ENCODE measurements around the gene TIGD3.

The TIGD3 gene

GRCh38 chr11:65392186-65392829 is 37.8 kb downstream of the TIGD3 start:
- Mint-ChIP-seq H3K4me3 (no peak overlapping the region), H3K4me1 (peaks cover 37% of the 10 kb centered on the region), H3K27me3 (no peaks in the 10 kb centered on the region), H3K27ac (no peak overlapping the region), H3K36me3 (peaks cover 26% of the 10 kb centered on the region), H3K9me3 (no peaks in the 10 kb centered on the region)
- DNase-seq: no peak
- CTCF ChIA-PET: interaction anchor here (0.7 to 2.3 kb wide), 2 partner anchors 24 kb away, joined by 4 to 10 read pairs; no protein-coding TSS in a partner anchor

DNA sequence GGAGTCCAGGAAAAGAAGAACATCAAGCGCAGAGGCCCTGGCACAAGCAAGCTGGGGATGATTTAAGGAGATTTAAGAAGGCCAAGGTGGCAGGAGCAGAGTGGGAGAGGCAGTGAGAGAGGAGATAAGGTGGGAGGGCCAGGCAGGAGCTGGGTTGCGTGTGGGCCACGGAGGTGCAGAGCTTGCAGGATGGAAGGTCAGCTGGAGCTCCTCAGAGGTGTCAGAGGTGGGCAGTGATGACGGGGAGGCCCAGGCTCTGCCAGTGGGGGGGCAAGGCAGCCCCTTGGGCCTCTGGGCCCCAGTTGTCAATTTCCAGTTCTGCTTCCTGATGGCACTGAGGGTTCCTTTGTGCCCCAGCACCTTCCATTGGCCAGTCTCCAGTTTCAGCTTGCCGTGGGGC is 38.3 kb downstream of the TIGD3 start:
- DNase-seq: no peak
- Mint-ChIP-seq H3K4me1 (peaks cover 33% of the 10 kb centered on the region), H3K9me3 (no peaks in the 10 kb centered on the region), H3K27ac (no peak overlapping the region), H3K36me3 (peaks cover 27% of the 10 kb centered on the region), H3K4me3 (no peak overlapping the region), H3K27me3 (no peaks in the 10 kb centered on the region)
- CTCF ChIA-PET: interaction anchor here (0.7 to 2.3 kb wide), 2 partner anchors 24 to 25 kb away, joined by 4 to 10 read pairs; no protein-coding TSS in a partner anchor

DNA sequence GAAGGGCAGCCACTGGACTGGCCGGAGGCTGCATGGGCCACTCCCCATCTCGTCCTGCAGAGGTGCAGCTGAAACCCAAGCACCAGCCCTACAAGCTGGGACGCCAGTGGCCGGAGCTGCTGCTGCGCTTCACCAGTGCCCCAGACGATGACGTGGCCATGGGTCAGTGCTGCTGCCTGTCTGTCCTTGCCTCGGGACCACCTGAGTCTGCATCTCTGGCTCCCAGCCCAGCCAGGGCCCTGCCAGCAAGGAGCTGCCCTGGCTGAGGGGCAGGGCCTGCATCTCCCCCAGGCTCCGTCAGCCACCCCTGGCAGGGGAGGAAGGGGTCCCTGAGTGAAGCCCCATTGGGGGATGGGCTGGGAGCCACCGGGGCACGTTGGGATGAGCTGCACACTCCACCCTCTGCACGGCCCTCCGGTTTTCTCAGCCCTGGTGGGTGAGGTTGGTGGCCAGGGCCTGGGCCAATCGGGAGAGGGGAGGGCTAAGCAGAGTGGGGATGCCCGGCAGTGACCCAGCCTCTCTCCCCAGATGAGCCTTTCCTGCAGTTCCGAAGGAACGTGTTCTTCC is 39.0 kb downstream of the TIGD3 start:
- H3K4me3 Mint-ChIP-seq: no peak overlapping the region
- no peak for DNase-seq
- H3K4me1 Mint-ChIP-seq: peaks cover 26% of the 10 kb centered on the region
- H3K27ac Mint-ChIP-seq: no peak overlapping the region
- no peaks in the 10 kb centered on the region for H3K9me3 Mint-ChIP-seq
- CTCF ChIA-PET: interaction anchor here (2.3 kb wide), 1 partner anchor 23 kb away, joined by 10 read pairs; no protein-coding TSS in a partner anchor
- peaks cover 28% of the 10 kb centered on the region for H3K36me3 Mint-ChIP-seq
- H3K27me3 Mint-ChIP-seq: no peaks in the 10 kb centered on the region

DNA sequence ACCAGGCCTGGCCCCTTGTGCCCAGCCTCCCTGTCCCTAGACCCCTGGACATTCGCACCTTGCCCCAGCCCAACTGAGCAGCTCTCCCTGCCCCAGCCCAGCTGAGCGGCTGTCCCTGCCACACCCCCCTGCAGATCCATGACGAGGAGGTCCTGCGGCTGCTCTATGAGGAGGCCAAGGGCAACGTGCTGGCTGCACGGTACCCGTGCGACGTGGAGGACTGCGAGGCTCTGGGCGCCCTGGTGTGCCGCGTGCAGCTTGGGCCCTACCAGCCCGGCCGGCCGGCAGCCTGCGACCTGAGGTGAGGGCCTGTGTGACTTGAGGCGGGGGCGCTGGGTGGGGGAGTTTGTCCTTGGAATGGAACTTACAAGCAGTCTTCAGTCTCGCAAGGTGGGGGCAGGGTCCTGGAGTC is 39.6 kb downstream of the TIGD3 start:
- no peak overlapping the region for H3K4me3 Mint-ChIP-seq
- H3K36me3 Mint-ChIP-seq: peaks cover 26% of the 10 kb centered on the region
- DNase-seq: no peak
- H3K9me3 Mint-ChIP-seq: no peaks in the 10 kb centered on the region
- H3K27me3 Mint-ChIP-seq: no peaks in the 10 kb centered on the region
- H3K27ac Mint-ChIP-seq: no peak overlapping the region
- peaks cover 21% of the 10 kb centered on the region for H3K4me1 Mint-ChIP-seq
- CTCF ChIA-PET: no interaction called here

GRCh38 chr11:65395961-65396530 is 41.5 kb downstream of the TIGD3 start:
- no peaks in the 10 kb centered on the region for H3K9me3 Mint-ChIP-seq
- H3K4me3 Mint-ChIP-seq: no peak overlapping the region
- no peak for DNase-seq
- no peaks in the 10 kb centered on the region for H3K27me3 Mint-ChIP-seq
- H3K36me3 Mint-ChIP-seq: peaks cover 31% of the 10 kb centered on the region
- CTCF ChIA-PET: interaction anchor here (1.1 kb wide), 1 partner anchor 114 kb away, joined by 3 read pairs; no protein-coding TSS in a partner anchor
- peaks cover 3% of the 10 kb centered on the region for H3K4me1 Mint-ChIP-seq
- no peak overlapping the region for H3K27ac Mint-ChIP-seq

- no peak for DNase-seq
- Mint-ChIP-seq H3K4me3 (no peak overlapping the region), H3K27ac (no peak overlapping the region), H3K27me3 (no peaks in the 10 kb centered on the region), H3K4me1 (no peaks in the 10 kb centered on the region), H3K36me3 (peaks cover 29% of the 10 kb centered on the region), H3K9me3 (no peaks in the 10 kb centered on the region)
- CTCF ChIA-PET: interaction anchor here (0.9 to 1.1 kb wide), 2 partner anchors 17 to 113 kb away, joined by 3 to 4 read pairs; no protein-coding TSS in a partner anchor
Measured at GRCh38 chr11:65396769-65397745, 42.5 kb downstream of the TIGD3 start.

DNA sequence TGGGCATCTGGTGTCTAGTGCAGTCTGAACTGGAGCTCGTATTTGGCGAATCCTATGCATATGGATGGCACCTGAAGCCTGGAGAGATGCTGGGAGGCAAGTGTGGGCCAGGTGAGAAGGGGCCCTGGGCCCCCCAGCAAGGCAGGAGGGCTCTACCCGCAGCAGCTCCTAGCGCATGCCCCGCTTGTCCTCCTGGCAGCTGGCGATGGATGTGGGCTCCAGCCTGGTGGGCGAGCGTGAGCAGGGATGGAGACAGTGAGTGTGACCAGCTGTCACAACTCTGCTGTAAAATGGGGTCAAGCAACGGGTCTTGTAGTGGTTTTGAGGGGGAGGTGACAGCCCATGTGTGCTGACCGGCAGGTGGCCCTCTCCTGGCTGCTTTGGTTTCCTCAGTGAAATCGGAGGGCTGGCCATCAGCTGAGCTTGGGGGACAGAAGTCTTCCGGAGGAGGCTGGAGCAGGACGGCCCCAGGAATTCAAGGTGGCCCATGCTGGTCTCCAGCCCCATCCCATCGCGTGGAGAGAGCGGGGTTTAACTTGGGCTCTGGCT is 43.9 kb downstream of the TIGD3 start:
- peaks cover 3% of the 10 kb centered on the region for H3K4me1 Mint-ChIP-seq
- no peak overlapping the region for H3K4me3 Mint-ChIP-seq
- CTCF ChIA-PET: interaction anchor here (0.8 kb wide), 1 partner anchor 10 kb away, joined by 3 read pairs; no protein-coding TSS in a partner anchor
- DNase-seq: no peak
- no peaks in the 10 kb centered on the region for H3K27me3 Mint-ChIP-seq
- H3K27ac Mint-ChIP-seq: peak overlapping the region; percentile 45
- peaks cover 28% of the 10 kb centered on the region for H3K36me3 Mint-ChIP-seq
- no peaks in the 10 kb centered on the region for H3K9me3 Mint-ChIP-seq

DNA sequence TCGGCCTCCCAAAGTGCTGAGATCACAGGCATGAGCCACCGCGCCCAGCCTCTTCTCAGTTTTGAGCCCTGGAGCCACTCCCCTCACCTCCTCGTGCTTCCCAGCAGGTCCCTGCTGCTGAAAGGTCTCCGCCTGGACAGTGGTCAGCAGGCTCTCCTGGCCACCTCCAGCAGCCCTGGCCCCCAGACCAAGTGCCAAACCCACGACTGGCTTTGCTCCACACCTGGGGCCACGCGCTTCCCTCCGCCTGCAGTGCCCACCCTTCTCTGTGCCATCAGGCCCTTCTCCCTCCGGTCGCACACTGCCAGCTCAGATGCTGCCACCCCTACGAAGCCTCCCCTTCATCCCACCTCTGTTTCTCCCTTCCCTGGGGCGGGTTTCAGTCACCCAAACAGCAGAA is 44.7 kb downstream of the TIGD3 start:
- H3K27ac Mint-ChIP-seq: no peak overlapping the region
- H3K27me3 Mint-ChIP-seq: no peaks in the 10 kb centered on the region
- CTCF ChIA-PET: no interaction called here
- H3K4me3 Mint-ChIP-seq: no peak overlapping the region
- H3K4me1 Mint-ChIP-seq: peaks cover 8% of the 10 kb centered on the region
- peaks cover 30% of the 10 kb centered on the region for H3K36me3 Mint-ChIP-seq
- DNase-seq: no peak
- H3K9me3 Mint-ChIP-seq: no peaks in the 10 kb centered on the region

DNA sequence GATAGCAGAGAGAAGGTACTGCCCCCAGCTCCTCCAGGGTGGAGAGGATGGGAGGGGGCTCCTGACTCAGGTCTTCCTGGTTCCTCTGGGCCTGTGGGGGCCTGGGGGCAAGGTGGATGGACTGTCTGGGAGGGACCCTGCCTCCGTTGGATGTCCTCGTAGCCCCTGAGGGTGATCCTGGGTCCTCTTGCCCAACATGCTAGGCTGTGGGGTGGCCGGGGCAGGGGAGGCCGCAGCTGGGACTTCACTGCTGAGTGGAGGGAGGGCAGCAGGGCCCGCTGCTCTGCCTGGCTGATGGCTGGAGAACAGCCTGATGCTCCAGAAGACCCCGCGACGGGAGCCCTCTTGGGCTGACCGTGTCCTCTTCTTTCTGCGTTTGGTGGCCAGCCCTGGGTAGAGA is 45.3 kb downstream of the TIGD3 start:
- Mint-ChIP-seq H3K4me1 (peaks cover 8% of the 10 kb centered on the region), H3K27me3 (no peaks in the 10 kb centered on the region), H3K27ac (no peak overlapping the region), H3K4me3 (no peak overlapping the region), H3K36me3 (peaks cover 35% of the 10 kb centered on the region), H3K9me3 (no peaks in the 10 kb centered on the region)
- no peak for DNase-seq
- CTCF ChIA-PET: interaction anchor here (0.8 kb wide), 1 partner anchor 72 kb away, joined by 3 read pairs; no protein-coding TSS in a partner anchor

DNA sequence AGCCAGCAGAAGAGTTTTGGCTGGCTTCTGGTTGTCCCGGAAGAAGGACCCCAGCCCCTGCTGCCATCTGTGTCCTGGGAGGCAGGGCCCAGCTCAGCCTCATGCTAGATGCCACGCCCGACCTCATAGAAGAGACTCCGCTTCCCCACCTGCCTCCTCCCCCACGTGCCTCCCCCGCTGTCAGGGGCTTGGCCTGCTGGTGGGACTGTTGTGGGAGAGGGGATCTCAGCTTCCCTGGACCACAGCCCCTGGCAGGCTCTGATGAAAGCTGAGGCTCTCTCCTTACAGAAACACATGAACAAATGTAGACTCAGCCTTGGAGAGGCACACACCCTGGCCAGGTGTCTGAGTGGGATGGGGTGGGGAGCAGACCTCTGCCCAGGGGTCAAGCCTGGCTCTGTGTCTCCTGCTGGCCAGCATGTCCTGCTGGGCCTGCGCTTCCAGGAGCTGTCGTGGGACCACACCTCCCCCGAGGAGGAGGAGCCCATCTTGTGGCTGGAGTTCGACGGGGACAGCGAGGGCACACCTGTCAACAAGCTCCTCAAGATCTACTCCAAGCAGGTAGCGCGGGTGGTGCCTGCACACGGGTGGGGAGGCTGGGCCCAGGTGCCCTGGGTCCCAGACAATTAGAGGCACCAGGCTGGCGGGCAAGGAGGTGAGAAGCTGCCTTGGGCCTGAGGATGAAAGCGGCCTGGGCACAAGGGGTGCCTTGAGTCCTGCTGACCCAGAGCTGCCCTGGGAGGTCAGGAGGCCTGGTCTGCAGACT is 45.9 kb downstream of the TIGD3 start:
- peaks cover 34% of the 10 kb centered on the region for H3K36me3 Mint-ChIP-seq
- H3K27me3 Mint-ChIP-seq: no peaks in the 10 kb centered on the region

GRCh38 chr11:65401073-65401802 is 46.7 kb downstream of the TIGD3 start:
- H3K27ac Mint-ChIP-seq: no peak overlapping the region
- H3K27me3 Mint-ChIP-seq: no peaks in the 10 kb centered on the region
- H3K36me3 Mint-ChIP-seq: peaks cover 34% of the 10 kb centered on the region
- H3K9me3 Mint-ChIP-seq: no peaks in the 10 kb centered on the region
- CTCF ChIA-PET: no interaction called here
- H3K4me3 Mint-ChIP-seq: no peak overlapping the region
- DNase-seq: no peak
- peaks cover 8% of the 10 kb centered on the region for H3K4me1 Mint-ChIP-seq

More for the DNA sequence above, 45.9 kb downstream of the TIGD3 start:
- H3K4me1 Mint-ChIP-seq: peaks cover 8% of the 10 kb centered on the region
- H3K27ac Mint-ChIP-seq: no peak overlapping the region
- DNase-seq: no peak
- no peak overlapping the region for H3K4me3 Mint-ChIP-seq
- CTCF ChIA-PET: interaction anchor here (0.8 kb wide), 1 partner anchor 71 kb away, joined by 3 read pairs; no protein-coding TSS in a partner anchor
- no peaks in the 10 kb centered on the region for H3K9me3 Mint-ChIP-seq

- H3K9me3 Mint-ChIP-seq: no peaks in the 10 kb centered on the region
- DNase-seq: no peak
- CTCF ChIA-PET: interaction anchor here (2.0 kb wide), 1 partner anchor 15 kb away, joined by 12 read pairs; no protein-coding TSS in a partner anchor
- H3K36me3 Mint-ChIP-seq: peaks cover 34% of the 10 kb centered on the region
- no peak overlapping the region for H3K27ac Mint-ChIP-seq
- no peak overlapping the region for H3K4me3 Mint-ChIP-seq
- no peaks in the 10 kb centered on the region for H3K27me3 Mint-ChIP-seq
- peaks cover 8% of the 10 kb centered on the region for H3K4me1 Mint-ChIP-seq
Measured at GRCh38 chr11:65401803-65402248, 47.3 kb downstream of the TIGD3 start.
